T-helper 2 cell (primary cell): ENCODE data around the gene ZFYVE28.

ENCODE experiments used
- DNase-seq, 5 experiments: peaks; one replicate each; pipeline versions ENCODE4 v3.0.0 to v3.0.0-alpha.2; 2012 to 2022

The ZFYVE28 gene

DNA sequence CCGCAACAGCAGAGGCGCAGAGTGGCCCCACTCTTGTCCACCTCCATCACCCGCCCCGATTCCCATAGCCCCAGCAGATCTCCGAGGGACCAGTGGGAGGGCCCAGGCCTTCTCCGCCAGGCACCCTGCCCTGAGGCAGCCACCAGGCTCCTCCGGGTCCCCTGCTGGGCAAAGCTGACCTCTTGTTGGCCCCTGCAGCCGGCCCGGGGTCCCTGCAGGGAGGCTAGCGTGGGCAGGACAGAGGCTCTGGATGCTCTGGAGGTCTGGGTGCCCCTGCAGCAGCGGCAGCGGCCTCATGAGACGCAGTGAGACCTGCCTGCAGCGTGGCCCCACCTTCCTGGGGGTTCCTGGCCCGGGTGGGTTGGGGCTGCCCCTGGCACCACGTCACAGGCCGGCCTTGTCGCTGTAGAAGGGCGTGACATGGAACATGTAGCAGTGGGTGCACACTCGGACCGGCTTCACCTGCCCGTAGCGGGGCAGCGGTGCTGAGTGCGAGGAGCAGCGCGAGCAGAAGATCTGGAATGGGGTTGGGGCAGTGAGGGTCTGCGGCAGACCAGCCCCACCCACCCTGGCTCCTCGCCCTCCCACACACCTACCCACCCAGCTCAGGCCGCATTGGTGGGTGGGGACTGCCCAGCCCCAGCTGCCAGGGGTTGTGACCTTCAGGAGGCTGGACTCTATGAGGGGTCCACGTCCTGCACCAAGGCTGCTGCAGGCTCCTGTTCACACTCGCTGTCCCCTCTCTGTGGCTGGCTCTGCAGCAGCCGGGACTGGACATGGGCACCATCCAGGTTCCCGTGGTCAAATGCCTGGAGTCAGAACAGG lies 147.9 kb downstream of the ZFYVE28 start:
- no peak for DNase-seq

DNA sequence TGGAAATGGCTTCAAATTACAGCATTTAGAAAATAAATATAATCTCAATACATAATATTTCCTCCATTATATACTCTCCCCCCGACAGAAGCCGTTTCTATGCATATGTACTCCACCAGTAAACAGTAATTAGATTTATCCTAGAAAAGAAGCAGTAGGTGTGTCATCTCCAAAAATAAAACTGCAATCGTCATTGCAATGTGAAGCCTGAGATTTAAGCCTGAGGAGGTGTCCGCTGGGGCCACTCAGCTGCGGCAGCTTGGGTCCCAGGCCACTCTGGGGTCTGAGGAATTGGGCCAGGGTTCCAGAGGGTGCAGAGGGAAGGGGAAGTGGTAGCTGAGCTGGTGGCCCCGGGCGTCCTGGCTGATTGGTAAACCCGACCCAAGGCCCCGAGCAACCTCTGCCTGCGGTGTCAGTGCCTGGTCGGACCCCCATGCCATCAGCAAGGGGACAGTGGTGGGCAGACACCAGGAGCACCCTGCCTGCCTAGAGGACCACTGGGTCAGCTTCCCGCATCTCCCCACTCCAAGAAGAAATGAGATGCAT lies 148.8 kb downstream of the ZFYVE28 start:
- no peak for DNase-seq

- DNase-seq = no peak
Measured at GRCh38 chr4:2269206-2269531, 149.3 kb downstream of the ZFYVE28 start.

DNA sequence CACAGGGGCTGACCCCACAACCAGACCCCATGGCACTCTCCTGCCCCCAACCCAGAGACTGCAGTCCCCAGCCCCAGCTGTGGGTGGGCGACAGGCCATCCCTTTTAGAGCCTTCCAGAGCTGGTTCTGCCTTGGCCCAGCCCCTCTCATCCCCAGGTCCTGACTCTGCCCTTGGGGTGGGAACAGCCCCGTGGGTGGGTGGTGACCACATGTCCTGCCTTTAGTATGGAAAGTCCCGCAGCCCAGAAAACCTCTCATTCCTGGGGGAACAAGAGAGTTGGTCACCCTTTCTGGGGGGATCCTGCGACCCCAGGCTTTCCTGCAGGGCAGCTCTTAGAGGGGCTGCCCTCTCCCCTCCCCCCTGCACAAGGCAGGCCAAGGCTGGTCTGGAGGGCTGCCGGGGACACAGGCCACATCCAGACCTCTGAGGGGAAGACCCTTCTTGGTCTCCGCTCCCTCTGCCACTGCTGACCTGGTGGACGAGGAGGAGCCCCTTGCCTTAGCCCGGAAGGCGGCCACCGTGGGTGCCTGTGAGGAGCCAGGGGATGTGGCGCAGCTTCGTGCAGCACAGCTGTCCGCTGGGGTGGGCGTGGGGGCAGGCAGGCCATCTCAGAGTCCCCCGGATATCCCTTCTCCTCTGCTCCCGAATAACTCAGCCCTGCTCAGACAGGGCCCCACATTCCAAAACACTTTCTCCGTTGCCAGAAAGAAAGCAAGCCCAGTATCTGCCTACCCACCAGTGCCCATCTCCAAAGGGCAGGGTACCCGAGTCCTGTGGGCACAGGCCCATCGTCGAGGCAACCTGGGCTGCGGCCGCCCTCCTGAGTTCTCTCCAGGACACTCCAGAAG lies 149.9 kb downstream of the ZFYVE28 start:
- no peak for DNase-seq

GRCh38 chr4:2267841-2268240 lies 150.6 kb downstream of the ZFYVE28 start:
- DNase-seq = no peak

DNA sequence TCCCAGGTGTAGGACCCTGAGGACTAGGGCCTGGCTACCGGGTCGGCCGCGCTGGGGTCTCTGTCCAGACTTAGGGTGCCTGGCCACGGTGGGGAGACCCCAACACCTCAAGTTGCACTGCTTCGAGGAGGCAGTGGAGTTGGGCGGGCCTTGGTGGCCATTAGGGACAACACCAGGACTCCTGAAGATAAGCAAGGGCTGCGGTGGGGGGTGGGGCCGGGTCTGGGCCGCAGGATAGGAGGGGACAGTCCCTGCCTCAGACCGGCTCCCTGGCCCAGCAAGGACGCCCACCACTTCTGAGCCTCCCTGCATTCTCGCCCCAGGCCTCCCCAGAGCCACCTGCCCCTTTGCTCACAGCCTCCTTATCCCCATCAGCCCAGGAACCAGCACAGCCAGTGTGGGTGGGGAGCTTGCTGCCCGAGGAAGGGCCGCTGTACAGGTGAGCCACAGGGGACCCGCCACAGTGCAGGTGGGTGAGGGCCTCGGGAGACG lies 151.1 kb downstream of the ZFYVE28 start:
- no peak for DNase-seq

DNA sequence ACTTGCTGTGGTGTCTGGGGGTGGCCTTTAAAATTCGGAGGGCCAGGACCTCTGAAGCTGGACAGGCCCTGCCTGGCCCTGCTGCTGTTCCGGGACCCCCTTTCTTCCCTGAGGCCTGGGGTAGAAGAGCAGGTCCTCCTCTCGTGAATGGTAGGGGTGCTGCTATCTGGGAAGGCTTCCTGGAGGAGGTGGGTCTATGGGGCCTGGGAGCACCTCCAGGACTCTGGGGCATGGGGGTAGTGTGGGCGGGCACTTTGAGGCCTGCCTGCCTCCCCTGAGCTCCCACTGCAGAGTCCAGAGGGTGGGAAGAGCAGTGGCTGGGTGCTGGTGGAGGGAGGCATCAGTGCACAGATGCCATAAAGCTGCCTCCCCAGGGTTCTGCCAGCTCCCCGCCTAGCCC lies 151.6 kb downstream of the ZFYVE28 start:
- DNase-seq = no peak

- no peak for DNase-seq
Measured at GRCh38 chr4:2266181-2266580, 152.3 kb downstream of the ZFYVE28 start.

- DNase-seq = no peak
Measured at GRCh38 chr4:2265113-2266110, 153.0 kb downstream of the ZFYVE28 start.

DNA sequence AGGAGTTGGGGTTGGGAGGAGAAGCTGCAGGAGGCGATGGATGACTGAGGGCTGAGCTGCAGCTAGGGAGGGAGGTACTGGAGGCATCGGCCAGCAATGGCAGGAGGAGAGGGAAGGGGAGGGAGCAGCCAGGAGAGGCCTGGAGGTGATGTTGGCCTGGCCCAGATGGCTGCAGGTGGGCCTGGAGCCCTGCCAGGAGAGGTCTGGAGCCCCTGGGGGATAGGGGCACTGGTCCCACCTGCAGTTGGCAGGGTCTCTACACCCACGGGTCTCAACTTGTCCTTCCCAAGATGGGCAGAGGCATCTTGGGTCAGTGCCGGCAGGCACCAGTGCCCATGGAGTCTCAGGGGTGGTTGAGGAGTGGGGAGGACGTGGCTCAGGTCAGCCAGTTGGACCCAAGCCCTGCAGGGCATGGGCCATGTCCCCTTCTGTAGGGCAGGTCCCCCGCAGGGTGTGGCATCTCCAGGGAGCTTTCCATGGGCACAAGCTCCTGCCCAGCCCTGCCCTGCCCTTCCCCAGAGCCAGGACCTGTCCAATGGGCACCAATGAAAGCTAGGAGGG lies 153.9 kb downstream of the ZFYVE28 start:
- no peak for DNase-seq

DNA sequence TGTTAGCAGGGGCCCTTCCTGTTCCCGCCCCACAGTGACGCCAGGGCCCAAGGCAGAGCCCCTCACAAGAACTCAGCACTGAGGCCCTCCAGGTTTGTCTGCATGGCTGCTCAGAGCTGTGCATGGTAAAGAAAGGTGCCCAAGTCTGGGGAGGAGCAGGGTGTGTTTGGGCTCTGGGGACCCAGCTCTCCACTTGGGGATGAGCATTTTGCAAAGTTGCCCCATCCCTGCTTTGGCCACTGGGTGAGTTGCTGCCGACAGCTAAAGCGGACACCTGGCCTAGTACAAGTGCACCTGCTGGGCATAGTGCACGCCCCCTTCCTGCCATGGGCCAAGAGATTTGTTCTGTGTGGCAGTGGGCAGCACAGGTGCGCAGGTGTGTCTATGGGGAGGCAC lies 154.5 kb downstream of the ZFYVE28 start:
- DNase-seq = no peak

DNA sequence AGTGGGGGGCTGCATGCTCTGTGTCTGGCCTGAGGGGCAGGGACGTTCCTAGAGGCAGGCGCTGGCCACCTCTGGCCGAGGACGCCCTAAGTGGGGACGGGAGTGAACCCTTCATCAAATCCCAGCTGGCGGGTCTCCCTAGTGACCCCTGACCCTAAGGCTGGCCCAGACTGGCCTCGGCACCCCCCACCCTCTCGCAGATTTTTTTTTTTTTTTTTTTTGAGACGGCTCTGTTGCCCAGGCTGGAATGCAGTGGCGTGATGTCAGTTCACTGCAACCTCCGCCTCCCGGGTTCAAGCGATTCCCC lies 155.5 kb downstream of the ZFYVE28 start:
- DNase-seq = no peak

DNA sequence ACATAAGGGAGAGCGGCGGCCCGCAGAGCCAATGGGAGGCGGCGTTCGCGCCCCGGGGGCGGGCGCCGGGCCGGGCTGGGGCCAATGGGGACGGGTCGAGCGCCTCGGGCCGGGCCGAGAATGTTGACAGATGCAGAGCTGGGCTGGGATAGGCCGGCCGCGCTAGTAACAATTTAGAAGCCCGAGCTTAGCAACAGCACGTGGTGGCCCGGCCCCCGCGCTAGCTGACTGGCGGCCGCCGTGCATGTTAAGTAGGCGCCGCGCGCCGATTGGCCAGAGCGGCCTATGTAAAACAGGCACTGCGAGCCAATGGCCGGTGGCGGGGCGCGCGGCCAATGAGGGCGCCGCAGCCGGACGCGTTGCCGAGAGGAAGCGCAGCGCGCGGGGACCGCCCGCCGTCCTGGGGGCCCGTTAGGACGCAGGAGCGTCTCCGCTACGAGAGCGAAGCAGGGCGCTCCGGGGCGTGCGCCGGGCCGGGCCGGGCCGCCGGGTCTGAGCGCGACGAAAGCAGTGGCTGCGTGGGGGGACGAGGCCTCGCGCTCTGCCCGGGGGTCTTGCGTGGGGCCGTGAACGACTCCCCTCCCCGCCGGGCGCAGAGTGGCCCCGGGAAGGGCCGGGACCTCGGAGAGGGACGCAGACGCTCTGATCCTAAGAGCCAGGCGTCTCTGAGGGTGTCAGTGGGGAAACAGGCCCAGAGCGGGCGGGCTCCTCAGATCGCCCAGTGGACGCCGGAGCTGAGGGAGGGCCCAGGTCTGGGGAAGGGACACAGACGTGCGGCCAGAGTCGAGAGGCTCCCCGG lies 156.1 kb downstream of the ZFYVE28 start:
- peak; percentile 93 to 100 (median 97) for DNase-seq

- no peak for DNase-seq
Measured at GRCh38 chr4:2261853-2262144, 156.6 kb downstream of the ZFYVE28 start, which contains the start of gene MXD4. MXD4 (minus strand) TSS chr4:2262109; CDS start chr4:2261980, 129 bp downstream.

DNA sequence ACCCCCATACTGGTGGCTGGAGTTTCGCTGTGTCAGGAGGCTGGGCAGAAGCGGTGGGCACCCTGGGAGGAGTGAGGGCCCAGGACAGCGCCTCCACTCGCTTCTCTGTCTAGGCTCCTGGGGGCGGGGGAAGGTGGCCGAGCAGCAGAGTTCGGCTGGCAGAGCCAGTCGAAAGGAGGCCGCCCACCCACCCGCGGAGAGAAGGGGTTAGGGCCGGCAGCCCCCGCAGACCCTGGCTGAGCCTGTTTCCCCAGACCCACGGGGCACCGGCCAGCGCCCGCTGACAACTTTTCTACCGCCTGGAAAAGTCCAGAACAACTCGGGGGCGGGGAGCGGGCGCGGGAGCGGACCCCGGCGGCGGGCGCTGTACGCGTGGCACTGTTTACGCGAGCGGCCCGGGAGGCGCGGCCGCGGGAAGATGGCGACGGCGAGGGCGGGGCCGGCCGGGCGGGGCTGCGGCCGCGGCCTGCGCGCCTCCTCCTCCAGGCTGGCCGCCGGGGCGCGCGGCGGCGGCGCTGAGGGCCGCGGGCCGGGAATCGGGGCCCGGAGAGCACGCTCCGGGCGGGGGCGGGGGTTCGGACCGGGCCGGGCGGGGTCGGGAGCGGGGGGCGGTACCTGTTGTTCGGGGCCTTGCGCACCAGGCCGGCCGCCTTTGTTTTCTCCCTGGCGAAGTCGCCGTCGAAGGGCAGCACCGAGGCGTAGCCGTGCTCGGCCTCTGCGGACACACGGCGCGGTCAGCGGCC lies 157.2 kb downstream of the ZFYVE28 start:
- DNase-seq = peak; percentile 44 to 76 (median 52)

DNA sequence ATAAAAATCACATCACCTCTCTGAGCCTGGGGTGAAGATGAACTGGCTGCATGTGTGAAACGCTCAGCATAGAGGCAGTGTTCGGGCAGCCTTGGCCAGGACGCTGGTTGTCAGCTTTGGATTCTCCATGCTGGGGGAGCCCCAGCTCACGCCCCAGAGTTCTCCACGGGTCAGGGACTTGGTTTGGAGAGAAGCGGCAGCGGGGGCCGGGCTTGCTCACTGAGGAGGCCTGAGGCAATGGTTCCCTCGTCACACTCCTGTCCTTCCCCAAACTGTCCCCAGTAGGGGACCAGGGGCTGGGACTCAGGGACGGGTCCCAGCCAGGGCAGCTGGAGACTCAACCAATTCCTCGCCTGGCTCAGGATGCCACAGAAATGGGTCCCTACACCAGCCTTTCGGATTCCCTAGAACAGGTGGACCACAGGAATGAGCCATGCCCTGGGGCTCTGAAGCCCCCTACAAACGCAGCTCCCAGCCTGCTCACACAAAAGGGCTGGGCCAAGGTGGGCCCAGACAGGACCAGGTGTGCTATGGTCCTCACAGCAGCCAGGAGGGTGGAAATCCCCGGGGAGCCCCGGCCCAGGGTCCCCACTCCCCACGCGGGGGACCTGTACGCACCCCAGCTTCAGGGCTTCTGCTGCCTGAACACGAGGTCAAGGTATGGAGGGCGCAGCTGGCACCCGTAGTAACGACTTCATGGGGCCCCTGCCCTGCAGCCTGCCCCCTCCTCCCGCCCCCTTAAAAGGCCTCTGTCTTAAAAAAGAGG lies 157.9 kb downstream of the ZFYVE28 start:
- peak in 2 of 5 experiments; percentile 3 to 7 for DNase-seq

DNA sequence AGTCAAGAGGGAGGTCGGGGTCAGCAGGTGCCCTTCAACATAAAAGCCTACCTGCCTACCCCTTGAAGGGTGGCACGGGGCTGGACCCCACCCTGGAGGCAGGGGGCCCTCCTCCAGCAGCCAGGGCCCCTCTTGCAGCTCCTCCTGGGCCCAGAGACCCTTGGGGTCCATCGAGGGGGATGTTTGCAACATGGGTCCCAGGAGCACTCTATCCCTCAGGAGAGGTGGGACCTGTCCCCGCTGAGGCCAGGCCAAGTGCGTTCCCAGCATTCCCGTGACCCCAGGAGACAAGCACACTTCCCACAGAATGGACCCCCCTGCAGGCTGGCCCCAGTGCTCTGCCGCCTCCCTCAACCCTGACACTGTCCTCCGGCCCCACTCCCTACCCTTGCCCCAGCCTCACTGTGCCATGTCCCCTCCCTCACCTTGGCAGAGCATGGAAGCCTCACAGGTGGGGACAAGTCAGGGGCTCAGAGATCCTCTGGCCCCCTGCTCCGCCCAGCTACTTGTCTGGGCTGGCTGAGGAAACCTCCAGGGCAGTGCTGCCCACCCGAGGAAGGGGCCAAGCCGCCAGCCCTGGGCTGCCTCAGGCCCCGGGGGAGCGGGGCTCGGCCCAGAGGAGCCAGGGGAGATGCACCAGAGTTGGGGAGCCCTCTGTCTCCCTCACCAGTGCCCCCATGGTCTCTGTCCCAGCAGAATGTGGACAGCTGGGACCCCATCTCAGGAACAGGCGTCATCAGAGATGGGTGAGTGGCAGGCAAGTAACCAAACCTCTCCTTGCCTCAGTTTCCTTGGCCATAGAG lies 158.7 kb downstream of the ZFYVE28 start:
- peak in 1 of 5 experiments; percentile 3 for DNase-seq

- DNase-seq = peak in 1 of 5 experiments; percentile 4
Measured at GRCh38 chr4:2259036-2259540, 159.4 kb downstream of the ZFYVE28 start.
